Endothelial cell (in vitro differentiated cells): Measurements from ENCODE around the gene NUDT12. TPM values are rescaled to one million over a fixed set of nuclear protein-coding genes. Genes with fewer than 3 reads are reported as not detected.

Experiments used
- DNase-seq: peaks from one replicate; pipeline ENCODE4 v3.0.0; 2021; ENCODE audit warnings: low spot score
- H3K27ac Mint-ChIP-seq: one replicate; pipeline ENCODE4 v1.8.0; 2021; ENCODE audit warnings: mixed read lengths, inconsistent platforms; ENCODE audit not compliant: unreplicated experiment
- H3K27me3 Mint-ChIP-seq: one replicate; pipeline ENCODE4 v1.8.0; 2021; ENCODE audit warnings: mild to moderate bottlenecking, moderate library complexity, mixed read lengths, inconsistent platforms; ENCODE audit not compliant: unreplicated experiment
- H3K36me3 Mint-ChIP-seq: one replicate; pipeline ENCODE4 v1.8.0; 2021; ENCODE audit warnings: mild to moderate bottlenecking, low read depth, mixed read lengths, inconsistent platforms; ENCODE audit not compliant: unreplicated experiment
- H3K4me1 Mint-ChIP-seq: one replicate; pipeline ENCODE4 v1.8.0; 2021; ENCODE audit warnings: mild to moderate bottlenecking, mixed read lengths, inconsistent platforms; ENCODE audit not compliant: unreplicated experiment
- H3K4me3 Mint-ChIP-seq: one replicate; pipeline ENCODE4 v1.8.0; 2021; ENCODE audit warnings: mild to moderate bottlenecking, mixed read lengths, inconsistent platforms; ENCODE audit not compliant: unreplicated experiment
- H3K9me3 Mint-ChIP-seq: one replicate; pipeline ENCODE4 v1.8.0; 2021; ENCODE audit warnings: mixed read lengths, inconsistent platforms; ENCODE audit not compliant: unreplicated experiment
- total RNA-seq: library from RNA; stranded (reverse); fragmentation: NEBNext Ultra II Directional; extraction: Animal tissue kit (Norgen Biotek cat#: 25700); gene quantifications from one replicate; pipeline ENCODE4 v1.2.1, GENCODE V29; 2021; ENCODE audit not compliant: unreplicated experiment
- TF ChIP-seq, protein P1 (sequence below): fragments of 200-600 bp; sonication (generic); IDR thresholded peaks from one replicate; pipeline ENCODE4 v1.5.0; 2021; ENCODE audit warnings: antibody characterized with exemption; ENCODE audit not compliant: unreplicated experiment

Gene NUDT12
- total RNA-seq, 1 donor from 2014 or later = 6.1 TPM

DNA sequence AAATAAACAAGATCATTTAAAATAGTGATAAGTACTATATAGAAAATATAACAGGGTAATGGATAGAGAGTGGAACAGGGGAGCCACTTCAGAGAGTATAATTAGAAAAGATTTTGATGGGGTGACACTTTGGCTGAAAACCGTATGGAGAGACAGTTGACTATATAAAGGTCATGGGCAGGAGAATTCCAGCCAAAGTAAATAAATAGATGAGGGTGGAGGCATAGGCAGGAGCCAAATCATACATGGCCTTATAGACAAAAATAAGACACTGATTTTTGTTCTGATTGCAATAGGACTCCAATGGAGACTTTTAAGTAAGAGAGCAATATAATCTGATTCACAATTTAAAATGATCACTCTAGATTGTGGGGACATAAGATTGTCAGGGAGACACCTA is 37.5 kb upstream of the NUDT12 start:
- DNase-seq = no peak
- H3K27me3 Mint-ChIP-seq = no peaks in the 10 kb centered on the region
- no peaks in the 10 kb centered on the region for H3K9me3 Mint-ChIP-seq
- no peak overlapping the region for H3K27ac Mint-ChIP-seq
- TF ChIP-seq, protein P1, sequence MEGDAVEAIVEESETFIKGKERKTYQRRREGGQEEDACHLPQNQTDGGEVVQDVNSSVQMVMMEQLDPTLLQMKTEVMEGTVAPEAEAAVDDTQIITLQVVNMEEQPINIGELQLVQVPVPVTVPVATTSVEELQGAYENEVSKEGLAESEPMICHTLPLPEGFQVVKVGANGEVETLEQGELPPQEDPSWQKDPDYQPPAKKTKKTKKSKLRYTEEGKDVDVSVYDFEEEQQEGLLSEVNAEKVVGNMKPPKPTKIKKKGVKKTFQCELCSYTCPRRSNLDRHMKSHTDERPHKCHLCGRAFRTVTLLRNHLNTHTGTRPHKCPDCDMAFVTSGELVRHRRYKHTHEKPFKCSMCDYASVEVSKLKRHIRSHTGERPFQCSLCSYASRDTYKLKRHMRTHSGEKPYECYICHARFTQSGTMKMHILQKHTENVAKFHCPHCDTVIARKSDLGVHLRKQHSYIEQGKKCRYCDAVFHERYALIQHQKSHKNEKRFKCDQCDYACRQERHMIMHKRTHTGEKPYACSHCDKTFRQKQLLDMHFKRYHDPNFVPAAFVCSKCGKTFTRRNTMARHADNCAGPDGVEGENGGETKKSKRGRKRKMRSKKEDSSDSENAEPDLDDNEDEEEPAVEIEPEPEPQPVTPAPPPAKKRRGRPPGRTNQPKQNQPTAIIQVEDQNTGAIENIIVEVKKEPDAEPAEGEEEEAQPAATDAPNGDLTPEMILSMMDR = no peak
- no peaks in the 10 kb centered on the region for H3K36me3 Mint-ChIP-seq
- H3K4me1 Mint-ChIP-seq = no peaks in the 10 kb centered on the region
- H3K4me3 Mint-ChIP-seq = no peak overlapping the region

DNA sequence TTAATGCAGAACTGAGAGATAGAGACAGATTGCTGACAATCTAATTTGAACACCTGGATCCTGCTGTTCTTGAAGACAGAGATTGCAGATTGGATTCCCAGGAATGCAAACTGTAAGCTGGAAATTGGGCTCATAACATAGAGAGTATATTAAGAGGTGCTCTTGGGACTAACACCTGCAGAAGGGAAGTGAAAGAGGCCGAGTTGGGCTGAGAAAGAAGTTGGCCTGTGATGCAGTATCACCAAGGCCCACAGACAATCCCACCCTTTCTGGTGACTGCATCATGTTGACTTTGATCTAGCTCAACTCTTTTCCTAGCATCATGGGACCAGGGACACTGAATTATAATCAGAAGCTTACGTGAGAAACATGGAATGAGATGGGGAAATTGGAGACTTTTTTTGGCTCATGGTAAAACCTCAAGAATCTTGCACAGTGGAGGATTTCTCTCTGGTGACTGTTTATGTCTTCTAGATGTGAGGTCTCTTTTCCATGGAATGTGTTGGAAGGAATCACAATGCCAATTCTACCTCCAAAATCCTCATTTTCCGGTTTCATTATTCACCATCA is 36.5 kb upstream of the NUDT12 start:
- Mint-ChIP-seq H3K27ac (no peak overlapping the region), H3K4me3 (no peak overlapping the region), H3K36me3 (no peaks in the 10 kb centered on the region), H3K4me1 (no peaks in the 10 kb centered on the region), H3K27me3 (no peaks in the 10 kb centered on the region), H3K9me3 (no peaks in the 10 kb centered on the region)
- DNase-seq = no peak
- TF ChIP-seq, protein P1 = no peak

DNA sequence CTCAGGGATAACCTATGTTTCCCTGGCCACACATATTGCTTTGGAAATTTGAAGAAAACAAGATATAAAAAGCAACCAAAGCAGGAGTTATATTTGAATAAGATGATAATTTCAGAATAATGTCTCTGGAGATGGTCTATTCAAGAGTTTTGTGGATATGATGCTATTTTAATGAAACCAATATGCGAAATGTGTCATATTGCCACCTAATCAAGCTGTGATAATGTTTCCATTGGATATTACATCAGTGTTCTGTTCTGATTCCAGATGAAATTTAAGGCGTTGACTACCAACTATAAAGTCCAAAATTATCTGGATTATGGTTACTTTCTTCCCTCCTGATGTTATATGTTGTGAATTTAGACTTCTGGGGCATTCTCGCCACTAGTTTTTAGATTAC is 27.6 kb upstream of the NUDT12 start:
- Mint-ChIP-seq H3K9me3 (no peaks in the 10 kb centered on the region), H3K27me3 (peaks cover 2% of the 10 kb centered on the region), H3K27ac (no peak overlapping the region), H3K4me3 (no peak overlapping the region), H3K36me3 (no peaks in the 10 kb centered on the region), H3K4me1 (no peaks in the 10 kb centered on the region)
- TF ChIP-seq, protein P1 = no peak
- no peak for DNase-seq

DNA sequence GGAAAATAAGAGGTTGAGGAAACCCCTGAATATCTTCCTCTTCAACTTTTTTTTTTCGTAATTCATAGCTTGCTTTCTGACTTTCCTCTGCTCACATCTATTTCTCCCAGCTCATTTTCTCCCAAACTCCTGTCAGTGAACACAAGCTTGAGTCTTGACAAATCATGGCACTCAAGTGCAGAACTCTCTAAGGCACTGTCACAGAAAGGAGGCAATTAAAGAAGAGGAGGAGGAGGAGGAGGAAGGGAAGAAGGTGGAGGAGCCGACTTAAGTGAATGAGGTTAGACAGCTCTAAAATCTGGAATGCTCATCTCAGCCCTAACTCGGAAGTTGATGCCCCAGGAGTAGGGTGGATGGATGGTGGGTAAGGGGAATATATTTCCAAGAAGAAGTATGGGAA is 27.2 kb upstream of the NUDT12 start:
- H3K27ac Mint-ChIP-seq = no peak overlapping the region
- DNase-seq = no peak

DNA sequence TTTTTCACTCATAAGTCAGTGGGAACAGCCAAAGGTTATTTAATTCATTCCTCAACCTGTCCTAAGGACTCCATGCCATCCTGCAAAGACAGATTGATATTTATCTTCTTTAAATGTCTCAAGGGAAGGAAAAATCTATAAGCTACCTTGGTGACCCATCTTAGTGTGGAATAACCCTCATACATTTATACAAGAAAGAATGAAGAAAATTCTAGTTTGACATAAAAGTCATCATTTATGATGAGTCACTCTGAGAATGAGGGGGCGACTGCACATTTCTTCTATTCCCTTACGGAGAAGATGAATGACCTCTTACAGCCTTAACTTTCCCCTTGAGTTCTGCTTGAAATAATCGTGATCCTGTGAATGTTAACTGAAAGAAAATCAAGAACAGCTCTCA is 26.8 kb upstream of the NUDT12 start:
- H3K4me1 Mint-ChIP-seq = no peaks in the 10 kb centered on the region
- peaks cover 2% of the 10 kb centered on the region for H3K27me3 Mint-ChIP-seq
- no peak overlapping the region for H3K4me3 Mint-ChIP-seq
- TF ChIP-seq, protein P1 = no peak
- no peak for DNase-seq
- no peaks in the 10 kb centered on the region for H3K36me3 Mint-ChIP-seq
- H3K27ac Mint-ChIP-seq = no peak overlapping the region
- no peaks in the 10 kb centered on the region for H3K9me3 Mint-ChIP-seq

More for the DNA sequence above, 27.2 kb upstream of the NUDT12 start:
- TF ChIP-seq, protein P1 = no peak
- Mint-ChIP-seq H3K36me3 (no peaks in the 10 kb centered on the region), H3K9me3 (no peaks in the 10 kb centered on the region), H3K4me1 (no peaks in the 10 kb centered on the region), H3K27me3 (peaks cover 2% of the 10 kb centered on the region), H3K4me3 (no peak overlapping the region)
